ENCODE measurements around the gene RTKN. TPM values are rescaled to one million over a fixed set of nuclear protein-coding genes. Genes with fewer than 3 reads are reported as not detected.

The RTKN gene
- total RNA-seq, 3 donors from 2014 or later: 49.2 to 60.7 (median 49.7) TPM

GRCh38 chr2:74375838-74376237 is 65.9 kb downstream of the RTKN start:
- peaks cover 24% of the 10 kb centered on the region for H3K4me1 ChIP-seq (ENCODE audit: low read depth)
- intact Hi-C loops (cut with DNase I, micrococcal nuclease): no loop called here
- H3K9me3 ChIP-seq: no peaks in the 10 kb centered on the region
- no peak for DNase-seq
- TF ChIP-seq CTCF (IDR thresholded peaks at IDR 0.05): no peak
- no peaks in the 10 kb centered on the region for H3K36me3 ChIP-seq (ENCODE audit: low read depth)
- no peak for ATAC-seq
- no peak overlapping the region for H3K4me3 ChIP-seq

Other genes with a start within 250 kb of the RTKN start
- 10 to 100 TPM; 18.6 to 42.2 (median 19.3) TPM for gene MTHFD2, start 243.3 kb downstream of the RTKN start, total RNA-seq
- gene SLC4A5, start 98.5 kb downstream of the RTKN start, total RNA-seq: 1 to 10 TPM; 2.1 to 3.1 (median 2.1) TPM
- gene DCTN1, start 61.6 kb downstream of the RTKN start, total RNA-seq: 100 to 1,000 TPM; 114 to 159 (median 116) TPM
- 1 to 10 TPM in 2 of 3 donors, under 1 TPM in 1; 0.53 to 2.3 (median 1.9) TPM for gene C2orf81, start 20.3 kb downstream of the RTKN start, total RNA-seq
- 1 to 10 TPM; 4.0 to 4.8 (median 4.5) TPM for gene WDR54, start 20.2 kb downstream of the RTKN start, total RNA-seq
- 10 to 100 TPM; 25.0 to 36.5 (median 32.3) TPM for gene INO80B, start 13.2 kb upstream of the RTKN start, total RNA-seq
- 10 to 100 TPM; 51.1 to 60.6 (median 56.1) TPM for gene WBP1, start 16.5 kb upstream of the RTKN start, total RNA-seq
- gene MOGS, start 23.4 kb upstream of the RTKN start, total RNA-seq: 10 to 100 TPM; 45.7 to 64.0 (median 52.7) TPM
- 10 to 100 TPM; 48.2 to 63.6 (median 57.1) TPM for gene MRPL53, start 30.7 kb upstream of the RTKN start, total RNA-seq
- gene CCDC142, start 41.1 kb upstream of the RTKN start, total RNA-seq: 10 to 100 TPM; 22.6 to 36.5 (median 28.5) TPM
- gene TTC31, start 41.1 kb upstream of the RTKN start, total RNA-seq: 10 to 100 TPM; 27.2 to 34.1 (median 30.9) TPM
- gene LBX2, start 57.7 kb upstream of the RTKN start, total RNA-seq: 1 to 10 TPM; 1.0 to 1.5 (median 1.5) TPM
- 10 to 100 TPM; 20.3 to 29.1 (median 22.3) TPM for gene PCGF1, start 65.8 kb upstream of the RTKN start, total RNA-seq
- gene TLX2, start 72.5 kb upstream of the RTKN start, total RNA-seq: 1 to 10 TPM in 1 of 3 donors, under 1 TPM in 2; 0.17 to 1.6 (median 0.51) TPM
- 10 to 100 TPM; 17.9 to 58.3 (median 22.2) TPM for gene DQX1, start 84.3 kb upstream of the RTKN start, total RNA-seq
- 100 to 1,000 TPM; 108 to 179 (median 129) TPM for gene AUP1, start 87.8 kb upstream of the RTKN start, total RNA-seq
- 10 to 100 TPM; 22.2 to 37.1 (median 23.3) TPM for gene HTRA2, start 88.0 kb upstream of the RTKN start, total RNA-seq
- gene LOXL3, start 112.0 kb upstream of the RTKN start, total RNA-seq: 1 to 10 TPM; 2.2 to 6.9 (median 4.4) TPM
- gene DOK1, start 112.8 kb upstream of the RTKN start, total RNA-seq: 10 to 100 TPM; 16.5 to 18.9 (median 18.5) TPM
- gene M1AP, start 206.4 kb upstream of the RTKN start, total RNA-seq: under 1 TPM; 0.19 to 0.43 (median 0.31) TPM
- 1 to 10 TPM; 3.9 to 5.7 (median 4.4) TPM for gene SEMA4F, start 212.3 kb upstream of the RTKN start, total RNA-seq

All from mucosa of descending colon (tissue), 3 donors.